Vagina (tissue), 2 donors: Measurements from ENCODE around the gene TTC22.

Experiments used
- POLR2AphosphoS5 ChIP-seq, 2 donors: sonication (generic); formaldehyde crosslinking; IDR thresholded peaks; one replicate each; pipeline ENCODE4 v1.9.0; 2017; ENCODE audit warnings: antibody characterized with exemption in 2 of 2, mild to moderate bottlenecking in 2 of 2, low read depth in 1 of 2; ENCODE audit not compliant: insufficient read depth in 1 of 2
- TF ChIP-seq, protein P1 (sequence below), 3 experiments: fragments of 450-650 bp in 2 of 3; fragments of 200-600 bp in 1 of 3; sonication (generic) in 1 of 3; IDR thresholded peaks; one replicate each; pipeline ENCODE4 v1.5.1; 2017 to 2019; ENCODE audit warnings: antibody characterized with exemption in 3 of 3, mild to moderate bottlenecking in 2 of 3, moderate library complexity in 2 of 3

DNA sequence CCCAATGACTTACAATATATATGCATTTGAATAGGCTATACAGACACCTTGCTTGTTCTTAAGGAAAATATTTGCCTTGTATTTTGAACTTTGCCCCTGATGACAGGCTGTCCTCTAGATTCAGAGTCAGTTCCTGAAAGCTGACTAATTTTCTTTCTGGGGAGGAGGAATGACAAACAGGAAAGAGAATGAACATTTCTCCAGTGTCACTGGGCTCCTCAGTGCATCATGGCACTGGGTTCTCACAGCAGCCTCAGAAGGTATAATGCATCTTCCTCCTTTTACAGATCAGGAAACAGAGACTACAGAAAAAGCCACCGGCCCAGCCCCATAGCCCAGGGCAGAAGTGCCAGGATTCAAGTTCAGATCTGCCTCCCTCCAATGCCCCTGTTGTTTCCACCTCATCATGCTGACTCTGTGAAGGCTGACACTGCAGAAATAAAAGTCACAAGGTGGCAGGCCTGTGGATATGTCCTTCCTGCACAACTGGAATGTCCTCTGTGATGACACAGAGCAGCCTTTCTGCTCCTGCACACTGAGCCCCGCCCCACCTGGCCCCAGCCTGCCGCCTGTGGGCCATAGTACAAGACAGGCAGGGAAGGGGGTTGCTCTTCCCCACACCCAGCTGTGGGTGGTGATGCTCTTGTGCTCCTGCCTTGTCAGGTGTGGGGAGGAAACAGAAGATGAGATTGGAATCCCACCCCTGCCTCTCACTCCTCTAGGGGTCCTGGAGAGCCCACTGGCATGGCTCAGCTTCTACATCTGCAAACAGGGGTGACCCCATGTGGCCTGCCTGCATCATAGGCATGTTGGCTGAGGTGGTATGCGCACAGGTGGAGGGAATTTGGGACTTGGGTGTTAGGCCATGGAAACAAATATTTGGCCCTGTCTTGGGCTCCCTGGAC is 6.4 kb downstream of the TTC22 start:
- TF ChIP-seq, protein P1, sequence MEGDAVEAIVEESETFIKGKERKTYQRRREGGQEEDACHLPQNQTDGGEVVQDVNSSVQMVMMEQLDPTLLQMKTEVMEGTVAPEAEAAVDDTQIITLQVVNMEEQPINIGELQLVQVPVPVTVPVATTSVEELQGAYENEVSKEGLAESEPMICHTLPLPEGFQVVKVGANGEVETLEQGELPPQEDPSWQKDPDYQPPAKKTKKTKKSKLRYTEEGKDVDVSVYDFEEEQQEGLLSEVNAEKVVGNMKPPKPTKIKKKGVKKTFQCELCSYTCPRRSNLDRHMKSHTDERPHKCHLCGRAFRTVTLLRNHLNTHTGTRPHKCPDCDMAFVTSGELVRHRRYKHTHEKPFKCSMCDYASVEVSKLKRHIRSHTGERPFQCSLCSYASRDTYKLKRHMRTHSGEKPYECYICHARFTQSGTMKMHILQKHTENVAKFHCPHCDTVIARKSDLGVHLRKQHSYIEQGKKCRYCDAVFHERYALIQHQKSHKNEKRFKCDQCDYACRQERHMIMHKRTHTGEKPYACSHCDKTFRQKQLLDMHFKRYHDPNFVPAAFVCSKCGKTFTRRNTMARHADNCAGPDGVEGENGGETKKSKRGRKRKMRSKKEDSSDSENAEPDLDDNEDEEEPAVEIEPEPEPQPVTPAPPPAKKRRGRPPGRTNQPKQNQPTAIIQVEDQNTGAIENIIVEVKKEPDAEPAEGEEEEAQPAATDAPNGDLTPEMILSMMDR (IDR thresholded peaks at IDR 0.05) = no peak
- TF ChIP-seq POLR2AphosphoS5 (IDR thresholded peaks at IDR 0.05; ENCODE audit: insufficient read depth in 1 of 2, low read depth in 1 of 2) = peak; percentile 37 to 64
